Astrocyte of the spinal cord (primary cell): ENCODE data around the gene SH3RF2.

Experiments
- DNase-seq: peaks from one replicate; pipeline ENCODE4 v3.0.0; 2011; ENCODE audit warnings: low read depth, low spot score
- H3K4me3 ChIP-seq: 2 replicates; pipeline ENCODE4 v1.5.1; 2011; ENCODE audit warnings: low read depth, mild to moderate bottlenecking, low read length, moderate library complexity
- in situ Hi-C: cut with HindIII; loops from 2 replicates; pipeline ENCODE4 v1.10.0; 2017; ENCODE audit warnings: low sequenced_read_pairs
- TF ChIP-seq, protein P1 (sequence below): IDR thresholded peaks from 2 replicates; pipeline ENCODE4 v1.5.1; 2012; ENCODE audit warnings: low read depth, mild to moderate bottlenecking, low read length, inconsistent platforms

The SH3RF2 gene

DNA sequence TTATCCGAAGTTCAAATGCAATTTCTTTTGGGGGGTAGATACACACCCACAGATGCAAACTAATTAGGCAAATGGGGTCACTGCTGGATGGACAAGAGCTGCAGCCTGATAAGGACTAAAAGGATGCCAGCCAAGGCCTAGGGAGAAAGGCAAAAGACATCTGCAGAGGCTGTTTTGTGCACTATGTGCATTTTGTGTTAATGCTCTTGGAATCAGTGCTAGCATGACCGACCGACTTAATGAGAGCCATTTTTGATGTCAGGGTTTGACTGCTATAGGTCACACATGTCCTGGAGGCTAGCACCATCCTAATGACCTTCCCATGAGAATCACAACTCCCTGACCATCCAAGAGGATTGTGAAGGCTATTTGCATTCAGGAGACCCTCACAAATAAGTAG lies 134.4 kb downstream of the SH3RF2 start:
- TF ChIP-seq, protein P1, sequence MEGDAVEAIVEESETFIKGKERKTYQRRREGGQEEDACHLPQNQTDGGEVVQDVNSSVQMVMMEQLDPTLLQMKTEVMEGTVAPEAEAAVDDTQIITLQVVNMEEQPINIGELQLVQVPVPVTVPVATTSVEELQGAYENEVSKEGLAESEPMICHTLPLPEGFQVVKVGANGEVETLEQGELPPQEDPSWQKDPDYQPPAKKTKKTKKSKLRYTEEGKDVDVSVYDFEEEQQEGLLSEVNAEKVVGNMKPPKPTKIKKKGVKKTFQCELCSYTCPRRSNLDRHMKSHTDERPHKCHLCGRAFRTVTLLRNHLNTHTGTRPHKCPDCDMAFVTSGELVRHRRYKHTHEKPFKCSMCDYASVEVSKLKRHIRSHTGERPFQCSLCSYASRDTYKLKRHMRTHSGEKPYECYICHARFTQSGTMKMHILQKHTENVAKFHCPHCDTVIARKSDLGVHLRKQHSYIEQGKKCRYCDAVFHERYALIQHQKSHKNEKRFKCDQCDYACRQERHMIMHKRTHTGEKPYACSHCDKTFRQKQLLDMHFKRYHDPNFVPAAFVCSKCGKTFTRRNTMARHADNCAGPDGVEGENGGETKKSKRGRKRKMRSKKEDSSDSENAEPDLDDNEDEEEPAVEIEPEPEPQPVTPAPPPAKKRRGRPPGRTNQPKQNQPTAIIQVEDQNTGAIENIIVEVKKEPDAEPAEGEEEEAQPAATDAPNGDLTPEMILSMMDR, result no peak
- H3K4me3 ChIP-seq, result no peak overlapping the region
- no peak for DNase-seq
- in situ Hi-C loops, result no loop called here

DNA sequence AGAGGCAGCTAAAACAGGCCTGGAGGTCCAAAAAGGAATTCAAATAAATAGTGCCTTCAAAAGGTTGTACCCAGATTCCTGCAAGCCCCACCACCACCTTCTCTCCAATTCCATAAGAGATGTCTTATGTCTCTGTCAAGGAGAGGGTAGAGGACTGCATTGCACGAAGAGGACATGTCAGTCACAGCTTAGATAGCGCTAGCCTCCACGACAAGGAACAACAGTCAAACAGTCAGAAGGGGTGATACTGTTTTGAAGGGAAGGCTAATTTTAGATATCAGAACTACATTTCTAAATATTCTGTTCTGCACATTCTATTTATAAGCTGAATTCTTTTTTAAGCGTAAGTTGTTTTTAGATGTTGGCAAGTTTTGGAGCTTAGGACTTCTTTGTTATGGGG lies 134.8 kb downstream of the SH3RF2 start:
- TF ChIP-seq, protein P1, result no peak
- in situ Hi-C loops, result no loop called here
- no peak for DNase-seq
- H3K4me3 ChIP-seq, result no peak overlapping the region

DNA sequence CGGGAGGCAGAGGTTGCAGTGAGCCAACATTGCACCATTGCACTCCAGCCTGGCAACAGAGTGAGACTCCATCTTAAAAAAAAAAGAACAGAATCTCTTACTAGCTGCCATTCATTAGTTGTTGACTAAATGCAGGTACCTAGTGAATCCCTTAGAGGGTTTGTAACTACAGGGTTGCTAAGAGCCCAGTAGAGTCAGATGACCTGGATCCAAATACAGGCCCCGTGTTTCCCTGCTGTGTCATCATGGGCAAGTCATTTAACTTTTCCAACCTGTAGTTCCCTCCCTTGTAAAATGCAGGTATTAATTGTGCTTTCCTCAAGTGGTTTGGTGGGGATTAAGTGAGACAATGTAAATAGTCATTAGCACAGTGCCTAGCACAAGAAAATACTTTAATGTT lies 136.2 kb downstream of the SH3RF2 start:
- in situ Hi-C loops, result no loop called here
- H3K4me3 ChIP-seq, result no peak overlapping the region
- DNase-seq, result no peak
- TF ChIP-seq, protein P1, result no peak

DNA sequence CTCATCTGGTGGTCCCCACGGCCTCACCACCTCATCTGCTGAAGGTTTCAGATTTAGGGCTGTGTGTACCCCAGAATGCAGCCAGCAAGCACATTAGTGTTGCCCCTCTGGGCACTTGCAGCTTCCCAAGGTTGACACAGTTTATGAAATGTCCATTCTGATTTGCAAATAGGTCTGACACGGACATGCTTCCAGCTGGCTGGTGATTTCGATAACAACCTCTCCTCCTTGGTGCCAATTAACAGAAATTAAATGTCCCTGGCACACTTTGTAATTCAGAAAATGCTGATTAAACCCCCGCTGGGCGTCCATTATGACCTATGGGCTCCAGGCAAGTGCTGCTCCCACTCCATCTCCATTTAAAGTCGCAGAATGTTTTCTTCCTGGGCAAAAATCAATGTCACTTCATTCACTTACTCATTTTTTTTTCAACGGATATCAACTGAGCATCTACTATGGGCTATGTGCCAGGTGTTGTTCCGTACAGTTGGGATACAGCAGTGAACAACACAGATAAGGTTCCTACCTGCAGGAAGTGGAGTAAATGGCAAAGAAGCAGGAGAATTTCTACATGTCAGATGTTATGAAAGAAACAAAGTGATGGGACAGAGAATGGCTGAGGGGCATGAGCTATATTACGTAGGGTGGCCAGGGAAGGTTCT lies 137.0 kb downstream of the SH3RF2 start:
- in situ Hi-C loops, result no loop called here
- H3K4me3 ChIP-seq, result no peak overlapping the region
- TF ChIP-seq, protein P1, result no peak
- no peak for DNase-seq

DNA sequence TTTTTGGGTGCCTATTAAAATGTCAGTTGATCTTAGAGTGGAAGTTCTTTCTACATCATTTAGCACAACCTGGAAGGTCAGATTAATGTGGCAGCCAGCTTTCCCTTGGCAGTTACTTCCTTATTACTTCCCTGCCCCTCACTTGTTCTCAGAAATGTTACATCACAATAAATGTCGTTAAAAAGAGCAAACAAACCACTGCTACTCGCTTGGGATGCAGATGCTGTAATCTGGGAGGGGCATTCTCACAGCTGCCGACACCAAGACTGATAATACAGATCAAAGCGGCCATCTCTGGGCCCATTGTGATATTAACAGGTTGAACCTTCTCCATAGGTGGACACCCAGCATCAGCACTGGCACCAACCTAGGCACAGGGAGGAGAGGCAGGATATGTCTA lies 139.7 kb downstream of the SH3RF2 start:
- DNase-seq, result no peak

DNA sequence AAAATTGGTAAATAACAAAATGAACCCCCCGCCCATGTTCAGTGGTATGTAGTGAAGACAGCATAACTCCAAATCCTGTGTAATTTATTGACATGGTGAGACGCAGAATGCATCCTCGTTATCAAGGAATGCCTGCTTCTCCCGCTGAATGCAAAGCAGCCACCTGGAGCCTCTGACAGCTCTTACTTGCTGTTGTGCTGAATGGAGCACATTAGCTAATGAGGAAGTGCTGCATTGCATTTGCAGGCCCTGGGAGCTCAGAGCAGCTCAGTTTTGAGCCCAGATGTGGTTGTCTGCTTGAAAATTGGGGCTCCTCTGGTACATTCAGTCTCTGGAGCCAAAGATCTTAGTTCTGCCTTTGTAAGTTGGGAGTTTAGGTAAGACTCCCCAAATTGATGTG lies 140.1 kb downstream of the SH3RF2 start:
- H3K4me3 ChIP-seq, result no peak overlapping the region
- TF ChIP-seq, protein P1, result no peak
- no peak for DNase-seq
- in situ Hi-C loops, result no loop called here

More for the DNA sequence above, 139.7 kb downstream of the SH3RF2 start:
- H3K4me3 ChIP-seq, result no peak overlapping the region
- in situ Hi-C loops, result no loop called here
- TF ChIP-seq, protein P1, result no peak
